Measurements from ENCODE around the gene GCGR. TPM values are rescaled to one million over a fixed set of nuclear protein-coding genes. Genes with fewer than 3 reads are reported as not detected.

Gene GCGR
- total RNA-seq, 1 donor from 2014 or later, result not detected

GRCh38 chr17:81845881-81846742, 42.2 kb downstream of the GCGR start:
- DNase-seq (ENCODE audit: low read depth, low spot score), result no peak

- no peak for DNase-seq (ENCODE audit: low read depth, low spot score)
Measured at GRCh38 chr17:81846743-81847689, 43.1 kb downstream of the GCGR start.

- DNase-seq (ENCODE audit: low read depth, low spot score), result no peak
Measured at GRCh38 chr17:81849457-81849856, 45.5 kb downstream of the GCGR start.

- DNase-seq (ENCODE audit: low read depth, low spot score), result no peak
Measured at GRCh38 chr17:81851423-81851822, 47.5 kb downstream of the GCGR start.

- no peak for DNase-seq (ENCODE audit: low read depth, low spot score)
Measured at GRCh38 chr17:81852237-81852636, 48.3 kb downstream of the GCGR start.

GRCh38 chr17:81854974-81855774, 51.2 kb downstream of the GCGR start:
- no peak for DNase-seq (ENCODE audit: low read depth, low spot score)

- no peak for DNase-seq (ENCODE audit: low read depth, low spot score)
Measured at GRCh38 chr17:81858170-81858966, 54.4 kb downstream of the GCGR start.

- DNase-seq (ENCODE audit: low read depth, low spot score), result no peak
Measured at GRCh38 chr17:81858967-81859905, 55.3 kb downstream of the GCGR start.

- no peak for DNase-seq (ENCODE audit: low read depth, low spot score)
Measured at GRCh38 chr17:81859906-81860755, 56.2 kb downstream of the GCGR start, which contains the start of gene P4HB. Gene P4HB, minus strand, starts transcription at chr17:81860535. Its CDS starts 64 bp downstream, at chr17:81860471.

- DNase-seq (ENCODE audit: low read depth, low spot score), result peak; percentile 100
Measured at GRCh38 chr17:81860756-81861568, 57.0 kb downstream of the GCGR start.

GRCh38 chr17:81863123-81863675, 59.2 kb downstream of the GCGR start:
- DNase-seq (ENCODE audit: low read depth, low spot score), result no peak

Other genes starting within 250 kb of the GCGR start
- gene NPLOC4, start 167.0 kb upstream of the GCGR start, total RNA-seq, result 103 and 114 TPM in 2 replicates
- 0.14 and 0.26 TPM in 2 replicates for gene TSPAN10, start 167.0 kb upstream of the GCGR start, total RNA-seq
- gene PDE6G, start 147.6 kb upstream of the GCGR start, total RNA-seq, result 0.26 and 0.56 TPM in 2 replicates
- gene OXLD1, start 137.5 kb upstream of the GCGR start, total RNA-seq, result 29.3 and 34.8 TPM in 2 replicates
- 13.3 and 13.7 TPM in 2 replicates for gene CCDC137, start 137.4 kb upstream of the GCGR start, total RNA-seq
- gene ARL16, start 120.4 kb upstream of the GCGR start, total RNA-seq, result 16.5 and 43.3 TPM in 2 replicates
- gene HGS, start 120.1 kb upstream of the GCGR start, total RNA-seq, result 68.9 and 91.5 TPM in 2 replicates
- 17.1 and 24.5 TPM in 2 replicates for gene MRPL12, start 100.8 kb upstream of the GCGR start, total RNA-seq
- 24.4 and 26.7 TPM in 2 replicates for gene SLC25A10, start 91.9 kb upstream of the GCGR start, total RNA-seq
- gene MCRIP1, start 29.1 kb downstream of the GCGR start, total RNA-seq, result 95.8 and 149 TPM in 2 replicates
- gene PPP1R27, start 30.9 kb downstream of the GCGR start, total RNA-seq, result not detected in 2 replicates
- gene P4HB, start 56.4 kb downstream of the GCGR start, total RNA-seq, result 1,184 and 1,197 TPM in 2 replicates
- gene ARHGDIA, start 67.2 kb downstream of the GCGR start, total RNA-seq, result 135 and 168 TPM in 2 replicates
- gene ALYREF, start 87.4 kb downstream of the GCGR start, total RNA-seq, result 228 and 268 TPM in 2 replicates
- 114 and 167 TPM in 2 replicates for gene ANAPC11, start 87.6 kb downstream of the GCGR start, total RNA-seq
- gene NPB, start 98.1 kb downstream of the GCGR start, total RNA-seq, result 0.11 and 0.20 TPM in 2 replicates
- 46.2 and 53.6 TPM in 2 replicates for gene PCYT2, start 107.2 kb downstream of the GCGR start, total RNA-seq
- gene SIRT7, start 114.0 kb downstream of the GCGR start, total RNA-seq, result 19.1 and 28.3 TPM in 2 replicates
- gene MAFG, start 123.6 kb downstream of the GCGR start, total RNA-seq, result 18.3 and 24.2 TPM in 2 replicates
- gene PYCR1, start 133.2 kb downstream of the GCGR start, total RNA-seq, result 98.3 and 122 TPM in 2 replicates
- gene MYADML2, start 143.1 kb downstream of the GCGR start, total RNA-seq, result not detected in 2 replicates
- 0.07 TPM in 1 of 2 replicates, not detected in the other for gene NOTUM, start 157.0 kb downstream of the GCGR start, total RNA-seq
- 20.4 and 25.5 TPM in 2 replicates for gene ASPSCR1, start 173.5 kb downstream of the GCGR start, total RNA-seq
- 39.0 and 40.9 TPM in 2 replicates for gene CENPX, start 218.7 kb downstream of the GCGR start, total RNA-seq
- gene LRRC45, start 219.2 kb downstream of the GCGR start, total RNA-seq, result 20.2 and 30.5 TPM in 2 replicates
- 16.9 and 45.4 TPM in 2 replicates for gene RAC3, start 227.5 kb downstream of the GCGR start, total RNA-seq
- gene DCXR, start 233.5 kb downstream of the GCGR start, total RNA-seq, result 51.8 and 56.6 TPM in 2 replicates
- 25.7 and 29.9 TPM in 2 replicates for gene RFNG, start 247.7 kb downstream of the GCGR start, total RNA-seq
- 110 and 118 TPM in 2 replicates for gene GPS1, start 247.7 kb downstream of the GCGR start, total RNA-seq

Data from pulmonary artery endothelial cell (primary cell).